GF-D8 (cell line): ENCODE results near the gene PKP4.

ENCODE experiments used
- DNase-seq: peaks from one replicate; lab custom pipeline; 2025; lab: John Stamatoyannopoulos, UW

Gene PKP4

DNA sequence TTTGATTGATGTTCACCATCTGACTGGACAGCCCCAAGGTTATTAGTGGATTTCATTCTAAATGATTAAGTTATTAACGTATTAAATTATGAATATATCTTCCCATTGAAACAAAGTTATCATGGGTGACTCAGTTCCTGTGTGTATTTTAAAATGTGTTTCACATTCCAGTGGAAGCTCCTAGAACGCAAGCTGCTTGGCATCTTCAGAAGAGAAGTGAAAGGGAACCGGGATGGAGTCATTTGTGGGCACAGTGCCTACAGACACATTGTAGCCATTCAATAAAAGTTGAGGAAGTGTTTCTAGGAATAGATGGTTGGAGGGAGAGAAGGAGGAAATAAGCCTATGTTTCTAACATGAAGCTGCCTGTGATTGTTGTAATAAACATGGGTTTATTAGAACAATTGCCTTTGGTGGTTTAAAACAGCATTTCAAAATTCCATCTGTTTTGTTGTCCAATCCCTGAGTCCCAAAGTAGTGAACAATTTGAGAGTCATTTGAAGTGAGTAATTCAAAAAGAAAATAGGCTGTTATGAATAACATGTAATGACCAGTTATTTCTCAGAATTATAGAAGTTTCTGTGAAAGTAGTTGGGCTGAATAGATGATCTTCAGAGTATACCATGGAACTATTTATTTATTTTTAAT lies 143.5 kb downstream of the PKP4 start:
- DNase-seq, result no peak

DNA sequence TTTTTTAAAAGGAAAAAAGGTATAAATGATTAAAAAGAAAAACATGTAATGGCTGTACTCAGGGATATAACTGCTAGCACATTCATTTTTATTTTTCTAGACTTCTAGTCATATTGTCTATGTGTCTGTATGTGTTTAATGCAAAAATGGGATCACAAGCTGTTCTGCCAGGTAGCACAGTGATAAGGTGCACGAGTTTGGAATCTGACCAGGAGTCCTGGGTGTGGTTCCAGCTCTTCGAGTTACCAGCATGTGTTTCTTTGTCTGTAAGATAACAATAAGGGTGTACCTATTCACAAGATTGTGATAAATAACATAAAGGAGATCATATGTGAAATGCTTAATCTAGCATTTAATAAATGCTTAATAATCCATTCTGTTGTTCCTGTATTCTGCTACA lies 145.3 kb downstream of the PKP4 start:
- DNase-seq, result no peak

- DNase-seq, result no peak
Observed at GRCh38 chr2:158603205-158603604, 146.5 kb downstream of the PKP4 start.

DNA sequence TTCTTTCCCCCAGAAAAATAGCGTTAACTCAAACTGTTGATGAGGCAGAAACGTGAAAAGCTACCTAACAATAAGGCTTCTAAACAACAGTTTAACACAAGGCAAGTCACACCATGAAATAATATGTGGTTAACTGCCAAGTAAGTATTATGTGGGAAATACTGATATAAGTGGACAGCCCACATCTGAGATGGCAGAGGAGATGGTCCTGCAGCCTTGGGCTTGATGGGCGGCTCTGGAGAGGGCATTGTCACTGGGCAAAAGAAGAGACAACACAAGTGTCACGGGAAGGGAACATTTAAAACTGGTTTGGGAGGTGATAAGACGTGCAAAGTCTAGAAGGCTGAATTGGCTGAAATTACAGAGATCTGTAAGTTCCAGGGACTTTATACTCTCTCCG lies 147.2 kb downstream of the PKP4 start:
- no peak for DNase-seq

DNA sequence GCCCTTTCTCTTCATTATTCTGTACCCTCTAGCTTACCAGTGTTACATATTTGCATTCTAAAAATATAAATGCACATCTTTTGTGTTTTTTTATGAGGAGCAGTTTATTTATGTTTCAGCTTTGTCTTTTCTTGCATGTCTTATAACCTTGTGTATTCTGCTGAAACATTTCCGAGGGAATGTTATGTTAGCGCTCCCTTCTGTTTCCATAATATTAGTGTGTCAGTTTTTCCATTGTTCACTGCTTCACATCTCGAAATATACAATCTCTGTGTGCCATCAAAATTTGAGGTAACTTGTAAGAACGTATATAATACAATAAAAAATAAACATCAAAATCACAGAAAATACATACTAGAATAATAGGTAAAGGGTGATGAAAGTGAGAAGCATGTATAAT lies 153.3 kb downstream of the PKP4 start:
- DNase-seq, result no peak

DNA sequence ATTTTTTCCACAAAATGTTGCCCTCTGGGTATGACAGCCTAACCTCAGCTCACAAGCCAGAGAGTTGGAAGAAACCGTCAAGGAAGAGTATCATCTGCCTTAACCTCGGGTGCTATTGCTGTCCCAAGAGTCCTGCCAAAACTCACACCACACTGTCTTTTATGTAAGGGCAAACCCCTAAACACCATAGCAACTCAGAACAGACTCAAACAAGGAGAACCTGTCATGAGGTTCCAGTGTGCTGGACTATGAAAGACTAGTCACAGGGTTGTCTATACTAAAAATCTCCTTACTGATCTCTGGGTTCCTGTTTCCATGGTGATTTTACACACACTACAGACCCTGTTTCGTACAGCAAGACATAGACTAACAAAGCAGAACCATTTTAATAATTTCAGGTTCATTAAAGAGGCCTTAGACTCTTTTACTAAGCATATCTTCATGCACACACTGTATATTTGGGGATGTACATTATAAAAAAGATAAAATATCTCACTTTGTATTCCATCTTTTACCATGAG lies 159.8 kb downstream of the PKP4 start:
- DNase-seq, result no peak

GRCh38 chr2:158618891-158619490 lies 162.2 kb downstream of the PKP4 start:
- DNase-seq, result no peak

GRCh38 chr2:158619496-158619895 lies 162.7 kb downstream of the PKP4 start:
- DNase-seq, result peak; percentile 19

DNA sequence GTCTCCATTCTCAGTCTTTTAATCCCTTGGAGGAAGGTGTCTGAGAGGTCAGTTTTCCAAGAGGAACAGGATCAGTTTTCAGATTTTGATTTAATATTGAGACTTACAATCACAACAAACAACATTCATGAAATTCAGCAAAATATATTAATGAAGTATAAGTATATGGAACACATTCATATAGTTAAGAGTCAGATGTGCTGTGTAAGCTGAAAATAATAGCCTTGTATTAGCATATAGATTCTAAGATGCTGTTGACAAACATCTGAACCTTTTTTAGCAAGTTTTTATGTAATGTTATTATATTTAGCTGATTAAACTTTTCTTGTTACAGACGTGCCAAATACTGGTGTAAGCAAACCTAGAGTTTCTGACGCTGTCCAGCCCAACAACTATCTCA lies 163.9 kb downstream of the PKP4 start:
- DNase-seq, result no peak

GRCh38 chr2:158624071-158624667 lies 167.4 kb downstream of the PKP4 start:
- DNase-seq, result no peak

GRCh38 chr2:158624961-158625360 lies 168.2 kb downstream of the PKP4 start:
- no peak for DNase-seq

DNA sequence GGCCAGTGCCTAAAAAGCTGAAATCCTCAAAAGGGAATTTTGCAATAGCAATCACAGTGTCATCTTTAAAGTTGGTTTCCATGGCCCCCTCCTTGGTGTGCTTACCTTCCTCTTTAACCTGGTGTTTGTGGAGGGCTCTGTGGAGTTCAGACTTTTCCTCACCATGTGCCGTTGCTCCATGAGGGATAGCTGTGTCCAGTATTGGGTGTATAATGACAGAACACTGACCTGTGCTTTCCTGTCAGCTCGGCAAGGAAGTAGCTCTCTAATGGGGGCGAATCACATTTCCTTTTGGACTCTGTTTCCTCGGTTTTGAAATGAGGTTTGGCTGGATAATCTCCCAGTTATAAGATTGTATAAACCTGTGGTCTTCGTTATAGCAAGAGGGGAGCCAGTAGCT lies 172.4 kb downstream of the PKP4 start:
- DNase-seq, result no peak

GRCh38 chr2:158633261-158633660 lies 176.5 kb downstream of the PKP4 start:
- DNase-seq, result no peak

DNA sequence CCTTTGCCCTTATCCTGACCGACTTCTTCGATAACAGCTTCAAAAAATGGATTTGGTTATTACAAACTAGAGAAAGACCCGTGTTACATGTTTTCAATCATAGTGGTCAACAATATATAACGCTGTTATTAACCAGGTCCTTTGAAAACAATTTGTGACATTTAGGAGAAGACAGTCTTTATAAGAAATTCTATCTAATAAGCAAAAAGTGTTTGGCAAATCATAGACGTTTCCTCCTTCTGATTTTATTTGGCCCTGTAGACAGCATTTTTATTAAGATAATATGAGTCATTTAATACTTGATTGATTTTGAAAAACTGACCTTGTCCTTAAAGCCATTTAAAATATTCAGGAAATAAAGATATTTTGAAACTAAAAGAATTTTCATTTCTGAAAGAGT lies 177.9 kb downstream of the PKP4 start:
- DNase-seq, result no peak

GRCh38 chr2:158635961-158636601 lies 179.3 kb downstream of the PKP4 start:
- DNase-seq, result no peak

- no peak for DNase-seq
Observed at GRCh38 chr2:158637357-158637756, 180.6 kb downstream of the PKP4 start.

DNA sequence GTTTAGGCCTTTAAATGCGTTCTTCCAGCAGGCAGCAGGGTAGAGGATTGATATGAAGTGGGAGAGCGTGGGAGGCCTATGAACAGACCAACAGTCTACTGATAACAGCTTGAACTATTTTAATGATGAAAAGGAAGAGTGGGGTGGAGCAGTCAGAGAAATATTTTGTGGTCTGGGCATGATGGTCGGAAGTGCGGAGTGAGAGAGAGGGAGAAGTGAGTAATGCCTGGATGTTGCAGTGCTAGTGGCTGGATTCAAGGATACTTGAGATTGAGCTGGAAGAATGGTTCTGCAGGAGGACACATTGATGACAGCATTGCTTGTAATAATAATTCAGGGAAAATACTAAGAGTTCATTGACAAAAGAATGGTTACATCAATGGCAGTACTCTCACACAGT lies 187.4 kb downstream of the PKP4 start:
- DNase-seq, result no peak

DNA sequence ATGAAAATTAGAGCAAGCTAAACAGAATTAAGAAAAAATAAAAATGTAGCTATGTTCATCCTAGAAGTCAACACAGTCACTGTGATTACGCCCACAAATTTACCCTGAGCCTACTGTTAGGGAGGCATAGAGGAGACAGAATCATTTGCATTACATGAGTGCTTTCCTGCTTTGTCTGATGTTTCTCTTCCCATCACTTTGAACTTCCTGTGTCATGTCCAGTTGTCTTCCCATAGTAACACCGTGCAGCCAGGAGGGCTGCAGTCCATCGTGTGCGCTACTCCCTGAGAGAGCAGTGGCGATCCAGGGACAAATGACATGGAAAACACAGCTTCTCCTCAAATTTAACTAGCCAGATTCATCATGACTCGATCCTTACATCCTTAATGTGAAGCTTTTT lies 188.5 kb downstream of the PKP4 start:
- DNase-seq, result no peak

- DNase-seq, result no peak
Observed at GRCh38 chr2:158647436-158648231, 190.9 kb downstream of the PKP4 start.

- no peak for DNase-seq
Observed at GRCh38 chr2:158649846-158650245, 193.1 kb downstream of the PKP4 start.

DNA sequence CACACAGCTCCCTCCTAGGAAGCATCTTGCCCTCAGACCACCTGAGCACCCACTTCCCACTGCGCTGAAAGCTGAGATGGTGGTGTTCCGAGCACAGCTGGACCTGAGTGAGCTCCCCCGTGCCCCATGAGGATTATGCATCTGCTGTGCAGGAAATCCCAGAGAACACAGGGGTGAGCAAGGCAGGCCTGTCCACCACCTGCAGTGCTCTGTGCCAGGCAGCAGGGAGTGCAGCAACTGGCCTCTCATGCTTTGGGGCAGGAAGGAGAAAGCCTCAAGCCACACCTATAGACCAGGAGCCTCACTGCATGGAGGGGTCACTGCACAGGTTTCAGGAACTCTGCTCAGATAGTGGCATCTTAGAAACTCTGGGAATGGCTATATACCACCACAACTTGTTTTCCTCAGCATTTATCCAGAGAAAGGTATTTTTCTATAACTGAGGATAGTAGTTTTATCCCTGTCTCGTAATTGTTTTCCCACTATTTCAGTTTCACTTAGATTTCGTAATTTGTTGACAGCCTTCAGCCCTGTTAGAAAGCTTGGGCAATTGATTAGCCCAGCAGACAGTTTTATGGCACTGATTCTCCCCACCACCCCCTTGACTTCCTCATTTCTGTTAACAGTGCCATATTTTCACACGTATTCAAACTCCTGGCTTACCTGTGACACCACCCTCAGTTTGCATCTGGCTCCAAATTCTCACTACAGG lies 194.1 kb downstream of the PKP4 start:
- no peak for DNase-seq
